ENCODE data around the gene EFNA5. TPM values are rescaled to one million over a fixed set of nuclear protein-coding genes. Genes with fewer than 3 reads are reported as not detected.

The EFNA5 gene
- total and polyA plus RNA-seq, 2 experiments from 2014 or later = 7.5 to 10.1 TPM

GRCh38 chr5:107598958-107599357 lies 71.8 kb downstream of the EFNA5 start (continued):
- TF ChIP-seq, protein P1, sequence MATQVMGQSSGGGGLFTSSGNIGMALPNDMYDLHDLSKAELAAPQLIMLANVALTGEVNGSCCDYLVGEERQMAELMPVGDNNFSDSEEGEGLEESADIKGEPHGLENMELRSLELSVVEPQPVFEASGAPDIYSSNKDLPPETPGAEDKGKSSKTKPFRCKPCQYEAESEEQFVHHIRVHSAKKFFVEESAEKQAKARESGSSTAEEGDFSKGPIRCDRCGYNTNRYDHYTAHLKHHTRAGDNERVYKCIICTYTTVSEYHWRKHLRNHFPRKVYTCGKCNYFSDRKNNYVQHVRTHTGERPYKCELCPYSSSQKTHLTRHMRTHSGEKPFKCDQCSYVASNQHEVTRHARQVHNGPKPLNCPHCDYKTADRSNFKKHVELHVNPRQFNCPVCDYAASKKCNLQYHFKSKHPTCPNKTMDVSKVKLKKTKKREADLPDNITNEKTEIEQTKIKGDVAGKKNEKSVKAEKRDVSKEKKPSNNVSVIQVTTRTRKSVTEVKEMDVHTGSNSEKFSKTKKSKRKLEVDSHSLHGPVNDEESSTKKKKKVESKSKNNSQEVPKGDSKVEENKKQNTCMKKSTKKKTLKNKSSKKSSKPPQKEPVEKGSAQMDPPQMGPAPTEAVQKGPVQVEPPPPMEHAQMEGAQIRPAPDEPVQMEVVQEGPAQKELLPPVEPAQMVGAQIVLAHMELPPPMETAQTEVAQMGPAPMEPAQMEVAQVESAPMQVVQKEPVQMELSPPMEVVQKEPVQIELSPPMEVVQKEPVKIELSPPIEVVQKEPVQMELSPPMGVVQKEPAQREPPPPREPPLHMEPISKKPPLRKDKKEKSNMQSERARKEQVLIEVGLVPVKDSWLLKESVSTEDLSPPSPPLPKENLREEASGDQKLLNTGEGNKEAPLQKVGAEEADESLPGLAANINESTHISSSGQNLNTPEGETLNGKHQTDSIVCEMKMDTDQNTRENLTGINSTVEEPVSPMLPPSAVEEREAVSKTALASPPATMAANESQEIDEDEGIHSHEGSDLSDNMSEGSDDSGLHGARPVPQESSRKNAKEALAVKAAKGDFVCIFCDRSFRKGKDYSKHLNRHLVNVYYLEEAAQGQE (IDR thresholded peaks at IDR 0.05; ENCODE audit: unreplicated experiment) = no peak
- TF ChIP-seq EZH2 (IDR thresholded peaks at IDR 0.05; ENCODE audit: low read depth, unreplicated experiment) = no peak

GRCh38 chr5:107597803-107598202 lies 72.9 kb downstream of the EFNA5 start:
- Histone ChIP-seq H3K79me2 (replicated peaks; ENCODE audit: insufficient read depth) (peaks cover 6% of the 10 kb centered on the region), H3K27ac (ENCODE audit: low read depth) (no peak overlapping the region), H3K4me2 (no peak overlapping the region), H2AFZ (no peak overlapping the region), H3K27me3 (ENCODE audit: insufficient read depth) (no peaks in the 10 kb centered on the region), H3F3A (replicated peaks; ENCODE audit: low read depth) (no peaks in the 10 kb centered on the region), H4K20me1 (replicated peaks; ENCODE audit: insufficient read depth) (no peaks in the 10 kb centered on the region), H3K9me2 (ENCODE audit: insufficient read depth) (no peaks in the 10 kb centered on the region), H3K4me1 (ENCODE audit: insufficient read depth) (no peaks in the 10 kb centered on the region), H3K4me3 (no peak overlapping the region), H3K36me3 (ENCODE audit: insufficient read depth) (no peaks in the 10 kb centered on the region)
- Mint-ChIP-seq H3K27me3 (ENCODE audit: insufficient read depth, low read depth, poor library complexity) (peaks cover 3% of the 10 kb centered on the region), H3K36me3 (ENCODE audit: low read depth) (no peaks in the 10 kb centered on the region), H3K4me3 (no peak overlapping the region), H3K27ac (no peak overlapping the region), H3K4me1 (peaks cover 6% of the 10 kb centered on the region; the same call in 2 of the 3 replicates), H3K9me3 (no peaks in the 10 kb centered on the region)
- no peak for TF ChIP-seq CREB1 (CRISPR knock-in tag; IDR thresholded peaks at IDR 0.05; ENCODE audit: low read depth)
- TF ChIP-seq EZH2 (IDR thresholded peaks at IDR 0.05; ENCODE audit: low read depth, unreplicated experiment) = no peak
- TF ChIP-seq POLR2AphosphoS5 (IDR thresholded peaks at IDR 0.05; ENCODE audit: low read depth) = no peak
- no peak for TF ChIP-seq ZNF331 (CRISPR knock-in tag; IDR thresholded peaks at IDR 0.05; ENCODE audit: low read depth)
- no peak for TF ChIP-seq NANOG (IDR thresholded peaks at IDR 0.05; ENCODE audit: borderline replicate concordance)
- TF ChIP-seq STAT1 (IDR thresholded peaks at IDR 0.05; ENCODE audit: unreplicated experiment) = no peak
- TF ChIP-seq, protein P1 (IDR thresholded peaks at IDR 0.05; ENCODE audit: unreplicated experiment) = no peak
- TF ChIP-seq, protein P2, sequence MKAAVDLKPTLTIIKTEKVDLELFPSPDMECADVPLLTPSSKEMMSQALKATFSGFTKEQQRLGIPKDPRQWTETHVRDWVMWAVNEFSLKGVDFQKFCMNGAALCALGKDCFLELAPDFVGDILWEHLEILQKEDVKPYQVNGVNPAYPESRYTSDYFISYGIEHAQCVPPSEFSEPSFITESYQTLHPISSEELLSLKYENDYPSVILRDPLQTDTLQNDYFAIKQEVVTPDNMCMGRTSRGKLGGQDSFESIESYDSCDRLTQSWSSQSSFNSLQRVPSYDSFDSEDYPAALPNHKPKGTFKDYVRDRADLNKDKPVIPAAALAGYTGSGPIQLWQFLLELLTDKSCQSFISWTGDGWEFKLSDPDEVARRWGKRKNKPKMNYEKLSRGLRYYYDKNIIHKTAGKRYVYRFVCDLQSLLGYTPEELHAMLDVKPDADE (IDR thresholded peaks at IDR 0.05) = no peak
- TF ChIP-seq, protein P3, sequence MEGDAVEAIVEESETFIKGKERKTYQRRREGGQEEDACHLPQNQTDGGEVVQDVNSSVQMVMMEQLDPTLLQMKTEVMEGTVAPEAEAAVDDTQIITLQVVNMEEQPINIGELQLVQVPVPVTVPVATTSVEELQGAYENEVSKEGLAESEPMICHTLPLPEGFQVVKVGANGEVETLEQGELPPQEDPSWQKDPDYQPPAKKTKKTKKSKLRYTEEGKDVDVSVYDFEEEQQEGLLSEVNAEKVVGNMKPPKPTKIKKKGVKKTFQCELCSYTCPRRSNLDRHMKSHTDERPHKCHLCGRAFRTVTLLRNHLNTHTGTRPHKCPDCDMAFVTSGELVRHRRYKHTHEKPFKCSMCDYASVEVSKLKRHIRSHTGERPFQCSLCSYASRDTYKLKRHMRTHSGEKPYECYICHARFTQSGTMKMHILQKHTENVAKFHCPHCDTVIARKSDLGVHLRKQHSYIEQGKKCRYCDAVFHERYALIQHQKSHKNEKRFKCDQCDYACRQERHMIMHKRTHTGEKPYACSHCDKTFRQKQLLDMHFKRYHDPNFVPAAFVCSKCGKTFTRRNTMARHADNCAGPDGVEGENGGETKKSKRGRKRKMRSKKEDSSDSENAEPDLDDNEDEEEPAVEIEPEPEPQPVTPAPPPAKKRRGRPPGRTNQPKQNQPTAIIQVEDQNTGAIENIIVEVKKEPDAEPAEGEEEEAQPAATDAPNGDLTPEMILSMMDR (conservative IDR thresholded peaks at IDR 0.05; ENCODE audit: low read depth in 2 of 2) = no peak
- TF ChIP-seq JUNB (IDR thresholded peaks at IDR 0.05; ENCODE audit: unreplicated experiment) = no peak
- no peak for TF ChIP-seq ZNF114 (CRISPR knock-in tag; IDR thresholded peaks at IDR 0.05)
- DNase-seq (ENCODE audit: low spot score) = no peak
- ATAC-seq = no peak
